Hepatocyte (in vitro differentiated cells): Measurements from ENCODE around the gene APBA1.

Source experiments
- CTCF ChIP-seq: fragments of 200-600 bp; sonication (generic); IDR thresholded peaks from 2 replicates; pipeline ENCODE4 v1.5.1; 2016; ENCODE audit warnings: antibody characterized with exemption, mild to moderate bottlenecking; ENCODE audit not compliant: poor library complexity
- EZH2 ChIP-seq: fragments of 200-600 bp; sonication (generic); IDR thresholded peaks from 2 replicates; pipeline ENCODE4 v1.6.1; 2016; ENCODE audit warnings: antibody characterized with exemption, mild to moderate bottlenecking, borderline replicate concordance
- EZH2phosphoT487 ChIP-seq: fragments of 200-600 bp; sonication (generic); IDR thresholded peaks from one replicate; pipeline ENCODE4 v1.6.1; 2018; ENCODE audit warnings: antibody characterized with exemption, mild to moderate bottlenecking, low read depth, moderate library complexity; ENCODE audit not compliant: unreplicated experiment, severe bottlenecking

- no peak for TF ChIP-seq CTCF
- no peak for TF ChIP-seq EZH2
- no peak for TF ChIP-seq EZH2phosphoT487
Measured at GRCh38 chr9:69643098-69643497, 29.1 kb downstream of the APBA1 start.
